HG03175 (cell line): ENCODE measurements around the gene ZNF546.
"Not testable (repeated sequence)": the region's sequence is repeated elsewhere in the genome, so short reads cannot be mapped to it uniquely, and the experiment has no call there.

ENCODE experiments used
- ATAC-seq: cut with Tn5 transposase; IDR thresholded peaks from one replicate; pipeline ENCODE4 v1.9.1; 2021; ENCODE audit warnings: mild to moderate bottlenecking, moderate library complexity; ENCODE audit not compliant: unreplicated experiment

Gene ZNF546

DNA sequence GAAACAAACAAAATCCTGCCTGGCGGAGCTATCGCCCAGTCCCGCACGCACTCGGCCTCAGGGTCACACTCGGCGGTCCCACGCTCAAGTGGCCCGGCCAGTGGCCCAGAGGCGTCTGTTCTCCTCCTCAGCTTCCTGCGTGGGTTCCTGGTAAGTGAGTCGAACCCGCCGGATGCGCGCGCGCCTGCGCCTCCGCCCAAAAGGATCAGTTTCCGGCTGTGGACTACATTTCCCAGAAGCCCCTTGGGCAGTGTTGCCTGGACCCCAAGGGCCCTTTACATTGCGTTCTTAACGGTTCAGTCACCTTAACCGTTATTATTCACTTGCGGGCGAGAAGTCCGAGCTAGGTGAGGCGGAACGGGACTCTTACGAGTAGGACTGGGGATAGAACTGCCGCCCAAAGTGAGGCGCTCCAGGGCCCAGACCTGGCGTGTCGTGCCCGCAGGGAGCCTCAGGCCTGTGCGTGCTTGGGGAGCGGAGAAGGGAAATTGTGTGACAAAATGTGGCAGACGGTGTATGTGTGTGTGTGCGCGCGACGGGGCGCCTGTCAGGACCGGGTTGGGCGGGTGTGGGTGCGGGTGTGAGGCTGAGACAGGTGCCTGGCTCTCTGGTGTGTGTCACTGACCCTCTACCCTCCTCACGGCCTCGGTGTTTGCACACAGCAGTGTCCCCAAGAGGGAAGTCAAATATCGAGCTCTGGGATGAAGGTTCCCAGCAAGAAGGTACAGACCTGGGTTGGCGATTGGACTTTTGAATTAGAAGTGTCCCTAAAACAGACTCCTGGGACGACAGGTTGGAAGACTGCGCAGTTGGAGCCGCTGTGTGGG is at the start of gene ZNF546:
TSS of gene ZNF546 (plus strand) at position 250 of the 827 bp plus-strand sequence. CDS start 1,267 bp downstream, outside the sequence.
- peak; percentile 86 for ATAC-seq

DNA sequence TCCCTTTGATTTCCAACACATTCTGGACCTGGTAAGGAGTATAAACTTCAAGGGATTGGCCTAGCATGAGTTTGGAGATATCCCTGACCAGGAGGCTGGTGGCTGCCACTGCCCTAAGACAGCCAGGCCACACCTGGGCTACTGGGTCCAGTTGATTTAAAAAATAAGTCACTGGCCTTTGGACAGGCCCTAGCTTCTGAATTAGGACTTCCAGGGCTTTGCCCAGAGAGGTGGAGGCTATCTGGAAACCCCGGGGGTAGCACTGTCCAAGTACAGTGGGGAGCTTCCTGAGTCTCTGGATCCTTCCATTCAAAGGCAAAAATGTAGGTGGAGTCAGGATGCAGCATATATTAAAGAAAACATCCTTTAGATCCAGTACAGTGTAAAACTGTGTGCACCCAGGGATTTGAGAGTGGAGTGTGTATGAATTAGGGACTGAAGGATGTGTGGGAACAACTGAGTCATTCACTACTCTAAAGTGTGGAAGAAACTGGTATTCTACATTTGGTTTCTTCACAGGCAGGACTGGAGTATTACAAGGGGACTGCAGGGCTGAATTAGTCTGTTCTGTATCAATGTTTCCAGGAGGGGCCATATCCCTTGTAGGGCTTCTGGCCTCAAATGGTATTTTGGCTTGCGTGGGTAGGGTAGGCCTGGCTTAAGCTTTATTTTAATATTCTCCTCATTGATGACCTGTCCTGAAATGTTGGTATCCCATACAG is 47.7 kb upstream of the ZNF546 start:
- ATAC-seq = no peak

DNA sequence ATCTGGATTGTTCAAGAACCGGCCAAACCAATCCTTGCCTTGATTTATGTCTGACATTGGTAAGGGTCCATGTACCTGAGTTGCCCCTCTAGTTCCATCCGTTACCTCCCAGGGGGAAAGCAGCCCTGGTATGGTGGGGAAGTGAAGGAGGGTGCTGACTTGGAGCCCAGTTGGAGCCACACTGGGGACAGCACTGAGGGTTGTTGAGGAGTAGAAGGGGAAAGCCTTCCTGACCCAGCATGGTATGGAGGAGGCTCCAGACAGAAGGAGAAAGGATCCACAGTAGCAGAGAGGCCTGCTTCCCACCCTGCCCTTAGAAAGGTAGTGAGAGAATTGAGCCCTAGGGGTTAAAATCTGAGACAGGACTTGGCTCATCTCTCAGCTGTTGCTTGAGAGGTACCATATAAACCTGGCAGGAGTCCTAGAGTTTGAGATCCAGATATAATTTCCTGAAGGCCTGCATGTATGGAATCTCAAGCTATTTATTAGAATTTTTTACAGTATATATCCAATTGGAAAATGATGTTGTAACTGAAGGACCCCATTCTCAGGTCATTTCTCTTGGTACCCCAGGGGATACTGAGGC is 45.7 kb upstream of the ZNF546 start:
- ATAC-seq = no peak

DNA sequence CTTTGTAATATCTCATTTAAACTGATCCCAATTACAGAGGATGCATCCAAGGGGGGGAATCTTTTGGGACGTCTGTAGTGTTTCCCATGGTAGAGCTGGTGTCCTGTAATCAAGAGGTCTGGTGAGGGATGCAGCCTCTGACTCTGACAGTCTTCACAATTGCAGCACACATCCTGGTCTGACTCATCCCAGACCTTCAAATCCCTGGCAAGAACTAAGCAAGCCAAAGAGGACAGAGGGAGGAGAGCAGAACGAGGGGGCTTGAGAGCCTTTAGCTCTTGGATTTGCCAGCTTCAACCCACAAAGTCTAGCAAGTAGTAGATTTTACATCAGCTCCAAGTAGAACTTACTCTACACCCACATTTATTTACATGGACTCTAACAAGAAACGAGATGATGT is 45.2 kb upstream of the ZNF546 start:
- ATAC-seq = no peak

DNA sequence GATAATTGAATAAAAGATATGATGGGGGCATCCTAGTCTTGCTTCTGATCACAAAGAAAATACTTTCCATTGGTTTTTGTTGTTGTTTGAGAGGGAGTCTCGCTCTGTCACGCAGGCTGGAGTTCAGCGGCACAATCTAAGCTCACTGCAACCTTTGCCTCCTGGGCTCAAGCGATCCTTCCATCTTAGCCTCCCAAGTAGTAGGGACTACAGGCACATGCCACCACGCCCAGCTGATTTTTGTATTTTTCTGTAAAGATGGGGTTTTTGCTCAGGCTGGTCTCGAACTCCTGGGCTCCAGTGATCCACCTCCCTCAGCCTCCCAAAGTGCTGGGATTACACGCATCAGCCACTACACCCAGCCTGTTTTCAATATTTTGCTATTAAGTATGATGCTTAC is 42.9 kb upstream of the ZNF546 start:
- ATAC-seq = no peak

DNA sequence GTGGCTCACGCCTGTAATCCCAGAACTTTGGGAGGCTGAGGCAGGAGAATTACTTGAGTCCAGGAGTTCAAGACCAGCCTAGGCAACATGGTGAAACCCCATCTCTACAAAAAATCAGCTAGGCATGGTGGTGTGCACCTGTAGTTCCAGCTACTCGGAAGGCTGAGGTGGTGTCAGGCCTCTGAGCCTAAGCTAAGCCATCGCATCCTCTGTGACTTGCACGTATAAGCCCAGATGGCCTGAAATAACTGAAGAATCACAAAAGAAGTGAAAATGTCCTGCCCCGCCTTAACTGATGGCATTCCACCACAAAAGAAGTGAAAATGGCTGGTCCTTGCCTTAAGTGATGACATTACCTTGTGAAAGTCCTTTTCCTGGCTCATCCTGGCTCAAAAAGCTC is 39.0 kb upstream of the ZNF546 start:
- ATAC-seq = not testable (repeated sequence)

DNA sequence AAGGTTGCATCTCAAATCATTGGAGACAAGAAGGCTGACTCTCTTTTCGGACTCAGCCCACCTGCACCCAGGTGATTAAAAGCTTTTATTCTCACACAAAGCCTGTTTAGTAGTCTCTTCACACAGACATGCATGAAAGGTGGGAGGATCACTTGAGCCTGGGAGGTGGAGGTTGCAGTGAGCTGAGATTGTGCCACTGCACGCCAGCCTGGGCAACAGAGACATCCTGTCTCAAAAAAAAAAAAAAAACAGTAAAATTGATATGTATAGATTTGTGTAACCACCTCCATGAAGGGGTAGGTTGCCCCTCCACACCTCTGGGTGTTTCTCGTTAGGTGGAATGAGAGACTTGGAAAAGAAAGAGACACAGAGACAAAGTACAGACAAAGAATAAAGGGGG is 37.9 kb upstream of the ZNF546 start:
- not testable (repeated sequence) for ATAC-seq

DNA sequence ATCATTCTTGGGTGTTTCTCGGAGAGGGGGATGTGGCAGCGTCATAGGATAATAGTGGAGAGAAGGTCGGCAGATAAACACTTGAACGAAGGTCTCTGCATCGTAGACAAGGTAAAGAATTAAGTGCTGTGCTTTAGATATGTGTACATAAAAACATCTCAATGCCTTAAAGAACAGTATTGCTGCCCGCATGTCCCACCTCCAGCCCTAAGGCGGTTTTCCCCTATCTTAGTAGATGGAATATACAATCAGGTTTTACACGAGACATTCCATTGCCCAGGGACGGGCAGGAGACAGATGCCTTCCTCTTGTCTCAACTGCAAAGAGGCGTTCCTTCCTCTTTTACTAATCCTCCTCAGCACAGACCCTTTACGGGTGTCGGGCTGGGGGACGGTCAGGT is 37.5 kb upstream of the ZNF546 start:
- not testable (repeated sequence) for ATAC-seq

DNA sequence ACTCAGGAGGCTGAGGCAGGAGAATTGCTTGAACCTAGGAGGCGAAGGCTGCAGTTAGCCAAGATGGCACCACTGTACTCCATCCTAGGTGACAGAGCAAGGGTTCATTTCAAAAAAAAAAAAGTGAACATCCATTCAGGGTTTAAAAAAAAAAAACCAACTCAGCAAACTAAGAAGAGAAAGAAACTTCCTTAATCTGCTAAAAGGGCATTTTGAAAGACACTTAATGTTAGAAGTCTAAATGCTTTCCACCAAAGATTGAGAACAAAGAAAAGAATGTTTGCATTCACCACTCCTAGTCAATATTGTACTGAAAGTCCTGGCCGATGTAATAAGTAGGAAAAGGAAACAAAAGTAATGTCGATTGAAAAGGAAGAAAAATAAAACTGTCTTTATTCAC is 33.0 kb upstream of the ZNF546 start:
- no peak for ATAC-seq

DNA sequence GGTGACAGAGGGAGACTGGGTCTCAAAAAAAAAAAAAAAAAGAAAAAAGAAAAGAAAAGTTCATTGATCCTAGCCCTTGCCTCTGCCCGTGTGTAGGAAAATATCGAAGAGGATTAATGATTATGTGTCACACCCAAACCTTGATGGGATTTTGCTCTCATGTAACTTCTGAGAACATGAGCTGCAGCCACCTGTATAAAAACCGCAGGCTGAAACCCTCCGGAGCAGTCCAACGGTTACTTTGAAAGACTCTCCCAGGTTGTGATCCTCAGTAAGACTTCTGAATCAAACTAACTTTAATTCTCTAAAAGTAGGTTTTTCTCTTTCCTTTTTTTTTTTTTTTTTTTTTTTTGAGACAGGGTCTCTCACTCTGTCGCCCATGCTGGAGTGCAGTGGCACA is 30.2 kb upstream of the ZNF546 start:
- ATAC-seq = no peak

DNA sequence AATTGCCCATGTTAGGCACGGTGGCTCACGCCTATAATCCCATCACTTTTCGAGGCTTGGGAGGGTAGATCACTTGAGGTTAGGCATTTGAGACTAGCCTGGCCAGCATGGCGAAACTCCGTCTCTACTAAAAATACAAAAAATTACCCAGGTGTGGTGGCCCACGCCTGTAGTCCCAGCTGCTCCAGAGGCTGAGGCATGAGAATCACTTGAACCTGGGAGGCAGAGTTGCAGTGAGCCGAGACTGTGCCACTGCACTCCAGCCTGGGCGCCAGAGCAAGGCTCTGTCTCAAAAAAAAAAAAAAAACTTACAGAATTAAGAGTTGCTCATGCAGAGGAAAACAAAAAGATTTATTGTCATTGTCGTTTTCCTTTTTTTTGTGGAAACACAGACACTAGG is 29.3 kb upstream of the ZNF546 start:
- no peak for ATAC-seq

DNA sequence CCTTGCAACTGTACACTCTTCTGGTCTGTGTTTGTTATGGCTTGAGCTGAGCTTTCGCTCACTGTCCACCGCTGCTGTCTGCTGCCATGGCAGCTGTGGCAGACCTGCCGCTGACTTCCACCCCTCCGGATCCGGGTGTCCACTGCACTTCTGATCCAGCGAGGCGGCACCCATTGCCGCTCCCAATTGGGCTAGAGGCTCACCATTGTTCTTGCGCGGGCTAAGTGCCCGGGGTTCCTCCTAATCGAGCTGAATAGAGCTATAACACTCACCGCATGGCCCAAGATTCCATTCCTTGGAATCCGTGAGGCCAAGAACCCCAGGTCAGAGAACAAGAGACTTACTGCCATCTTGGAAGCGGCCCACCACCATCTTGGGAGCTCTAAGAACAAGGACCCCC is 28.1 kb upstream of the ZNF546 start:
- ATAC-seq = no peak

DNA sequence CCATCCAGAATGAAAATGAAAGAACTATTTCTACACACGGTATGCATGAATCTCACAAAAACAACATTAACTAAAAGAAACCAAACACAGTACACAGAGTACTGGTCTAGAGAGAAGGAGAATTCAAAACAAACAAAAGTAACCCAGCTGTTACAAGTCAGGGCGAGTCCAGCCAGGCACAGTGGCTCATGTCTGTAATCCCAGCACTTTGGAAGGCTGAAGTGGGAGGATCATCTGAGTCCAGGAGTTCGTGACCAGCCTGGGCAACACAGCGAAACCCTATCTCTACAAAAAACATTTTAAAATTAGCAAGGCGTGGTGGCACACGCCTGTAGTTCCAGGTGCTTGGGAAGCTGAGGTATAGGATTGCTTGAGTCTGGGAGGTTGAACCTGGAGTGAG is 27.6 kb upstream of the ZNF546 start:
- ATAC-seq = no peak

DNA sequence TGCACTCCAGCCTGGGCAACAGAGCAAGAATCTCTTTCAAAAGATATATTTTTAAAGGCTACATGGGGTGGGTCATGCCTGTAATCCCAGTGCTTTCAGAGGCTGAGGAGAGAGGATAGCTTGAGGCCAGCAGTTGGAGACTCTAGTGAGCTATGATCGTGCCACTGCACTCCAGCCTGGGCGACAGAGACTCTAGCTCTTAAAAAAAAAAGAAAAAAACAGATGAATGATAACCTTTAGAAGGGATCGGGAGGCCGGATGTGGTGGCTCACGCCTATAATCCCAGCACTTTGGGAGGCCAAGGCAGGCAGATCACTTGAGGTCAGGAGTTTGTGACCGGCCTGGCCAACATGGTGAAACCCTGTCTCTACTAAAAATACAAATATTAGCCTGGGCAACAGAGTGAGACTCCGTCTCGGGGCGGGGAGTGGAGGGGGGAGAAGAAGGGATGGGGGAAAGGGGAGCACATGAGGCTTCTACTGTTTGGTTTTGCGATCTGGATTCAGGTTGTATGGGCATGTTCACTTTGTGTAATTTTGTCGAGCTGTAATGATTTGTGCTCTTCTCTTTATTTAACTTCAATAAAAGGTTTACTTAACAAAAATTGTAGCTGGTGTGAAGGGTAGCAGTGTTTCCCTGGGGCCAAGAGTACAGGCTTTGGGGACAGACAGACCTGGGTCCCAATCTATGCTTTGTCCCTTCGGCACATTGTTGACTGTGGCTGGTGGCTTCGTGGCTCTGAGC is 27.0 kb upstream of the ZNF546 start:
- no peak for ATAC-seq

DNA sequence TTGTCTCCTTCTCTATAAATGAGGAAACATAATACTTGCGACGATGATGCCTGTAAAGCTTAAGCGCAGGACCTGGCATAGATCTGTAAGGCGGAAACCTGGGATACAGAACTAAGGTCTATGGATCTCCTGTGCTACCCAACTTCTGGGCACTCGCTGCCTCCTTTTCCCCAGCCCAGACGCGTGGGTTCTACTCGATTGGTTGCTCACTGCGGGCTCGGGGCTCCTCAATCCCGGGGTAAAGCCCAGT is 26.5 kb upstream of the ZNF546 start:
- ATAC-seq = no peak

DNA sequence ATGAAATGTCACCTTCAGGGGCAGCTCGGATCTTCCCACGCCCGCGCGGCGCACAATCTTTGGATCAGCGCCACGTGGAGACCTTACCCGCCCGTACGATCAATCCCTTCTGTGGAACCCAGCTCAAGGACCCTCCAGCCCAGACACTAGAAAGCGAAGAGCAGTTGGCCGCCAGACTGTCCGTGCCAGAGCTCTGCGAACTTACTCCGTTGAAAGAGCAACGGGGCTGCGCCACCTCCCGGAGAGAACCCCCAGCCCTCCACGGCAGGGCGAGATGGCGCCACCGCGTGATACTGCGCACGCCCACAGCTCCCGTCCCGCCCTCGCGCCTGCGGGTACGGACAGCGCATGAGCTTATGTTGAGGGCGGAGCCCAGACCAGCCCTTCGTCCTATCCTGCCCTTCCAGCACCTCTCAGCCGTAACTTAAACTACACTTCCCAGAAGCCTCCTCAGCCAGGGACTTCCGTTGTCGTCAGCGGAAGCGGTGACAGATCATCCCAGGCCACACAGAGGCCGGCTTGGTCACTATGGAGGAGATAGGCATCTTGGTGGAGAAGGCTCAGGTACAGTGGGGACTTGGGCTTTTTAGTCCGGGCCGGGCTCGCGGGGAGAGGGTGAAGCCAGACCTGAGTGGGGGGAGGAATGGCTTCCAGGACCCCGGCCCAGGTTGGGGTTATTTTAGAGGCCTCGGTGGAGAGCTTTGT is 26.0 kb upstream of the ZNF546 start, which contains the start of gene PSMC4:
TSS of gene PSMC4 (plus strand) at position 491 of the 705 bp plus-strand sequence. CDS start at position 529, 38 bp downstream.
- ATAC-seq = peak; percentile 96

DNA sequence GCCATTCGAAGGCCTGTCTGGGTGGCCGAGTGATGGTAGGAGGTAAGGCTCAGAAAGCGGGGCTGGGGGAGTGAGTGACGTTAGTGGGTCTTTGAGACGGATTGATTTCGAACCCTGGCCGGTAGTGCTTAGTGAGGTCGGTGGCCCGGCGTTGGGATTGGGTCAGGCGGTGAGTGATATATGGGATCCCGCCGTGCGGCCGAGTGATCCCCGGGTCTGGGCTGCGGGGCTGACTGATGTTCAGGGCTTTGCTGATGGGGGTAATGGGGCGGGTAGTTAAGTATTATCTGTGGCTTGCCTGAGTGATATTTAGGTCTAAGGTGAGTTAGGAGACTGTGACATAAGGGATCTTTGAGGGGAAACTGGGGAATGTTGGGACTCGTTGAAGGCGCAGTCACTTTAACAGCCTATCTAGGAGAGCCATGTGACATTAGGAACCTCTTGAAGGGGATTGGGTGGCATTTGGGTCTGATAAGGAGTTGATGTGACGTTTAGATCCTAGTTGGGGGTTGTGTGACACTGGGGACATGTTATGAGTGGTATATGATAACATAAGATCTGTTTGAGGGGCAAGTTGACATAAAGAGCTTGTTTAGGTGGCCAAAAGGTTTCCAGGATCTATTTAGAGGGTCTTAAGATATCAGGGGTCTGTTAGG is 25.4 kb upstream of the ZNF546 start:
- no peak for ATAC-seq

DNA sequence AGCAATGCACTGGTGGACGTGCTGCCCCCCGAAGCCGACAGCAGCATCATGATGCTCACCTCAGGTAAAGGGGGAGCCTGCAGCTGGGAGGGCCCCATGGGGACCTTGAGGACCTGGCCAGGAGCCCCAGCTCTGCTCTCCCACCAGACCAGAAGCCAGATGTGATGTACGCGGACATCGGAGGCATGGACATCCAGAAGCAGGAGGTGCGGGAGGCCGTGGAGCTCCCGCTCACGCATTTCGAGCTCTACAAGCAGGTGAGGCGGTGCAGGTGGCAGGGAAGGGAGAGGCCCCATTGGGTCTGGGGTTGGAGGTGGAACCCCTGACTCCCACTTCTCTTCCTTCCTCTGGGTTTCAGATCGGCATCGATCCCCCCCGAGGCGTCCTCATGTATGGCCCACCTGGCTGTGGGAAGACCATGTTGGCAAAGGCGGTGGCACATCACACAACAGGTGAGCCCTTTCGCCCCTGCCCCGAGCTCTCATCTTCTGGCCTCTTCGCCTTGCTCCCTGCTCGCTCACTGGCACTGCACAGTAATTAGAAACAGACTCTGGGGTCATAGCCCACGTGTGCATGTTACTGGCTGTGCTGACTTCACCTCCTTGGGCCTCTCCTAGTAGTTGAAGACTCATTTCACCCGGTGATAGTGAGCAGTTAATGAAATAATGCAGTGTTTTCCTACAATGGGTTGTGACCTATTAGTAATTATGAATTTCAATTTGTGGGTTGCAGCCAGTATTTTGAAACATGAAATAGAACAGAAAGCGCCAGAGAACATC is 22.3 kb upstream of the ZNF546 start:
- ATAC-seq = no peak

DNA sequence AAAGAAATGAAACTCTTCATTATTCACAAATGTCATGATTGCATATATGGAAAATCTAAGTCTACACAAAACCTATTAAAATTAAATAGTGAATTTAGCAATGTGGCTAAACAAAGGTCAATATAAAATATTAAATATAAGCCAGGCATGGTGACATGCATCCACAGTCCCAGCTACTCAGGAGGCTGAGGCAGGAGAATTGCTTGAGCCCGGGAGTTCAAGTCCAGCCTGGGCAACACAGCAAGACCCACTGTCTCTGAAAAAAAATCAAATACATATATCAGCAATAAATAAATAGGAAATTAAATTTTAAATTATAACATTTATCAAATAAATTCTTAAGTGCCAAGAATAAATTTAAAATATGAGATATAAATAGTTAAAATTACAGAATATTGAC is 14.0 kb upstream of the ZNF546 start:
- no peak for ATAC-seq
